A673 (cell line): ENCODE results near the gene DHX34. TPM values are rescaled to one million over a fixed set of nuclear protein-coding genes. Genes with fewer than 3 reads are reported as not detected.

ENCODE experiments used
- BruUV-seq: library from RNA; stranded (reverse); fragments of 400-500 nt; replicated peaks from 2 replicates; lab custom pipeline; 2021; lab: Mats Ljungman, UMichigan
- CTCF ChIA-PET: fragments of 300-600 bp; sonication (Branson Sonifier 250); formaldehyde crosslinking; loops from one replicate; lab custom pipeline; 2022; ENCODE audit warnings: antibody characterized with exemption; lab: Charles Lee
- POLR2A ChIA-PET: fragments of 300-600 bp; sonication (Branson Sonifier 250); formaldehyde crosslinking; loops from one replicate; lab custom pipeline; 2022; ENCODE audit warnings: antibody characterized with exemption; ENCODE audit not compliant: low non-redundant PET; lab: Charles Lee
- DNase-seq: peaks from one replicate; pipeline ENCODE4 v3.0.0-alpha.2; 2015; ENCODE audit warnings: low spot score
- H3K27ac ChIP-seq: fragments of 200-600 bp; sonication (generic); 2 replicates; pipeline ENCODE4 v1.5.1; 2016; ENCODE audit warnings: mixed run types, low read depth, mild to moderate bottlenecking, mixed read lengths, antibody characterized with exemption, low read length; ENCODE audit not compliant: poor library complexity, severe bottlenecking
- H3K27me3 ChIP-seq: fragments of 200-600 bp; sonication (generic); replicated peaks from 2 replicates; pipeline ENCODE4 v1.6.1; 2017; ENCODE audit warnings: mixed run types, low read depth, mild to moderate bottlenecking, mixed read lengths, antibody characterized with exemption, low read length; ENCODE audit not compliant: insufficient read depth, poor library complexity
- H3K36me3 ChIP-seq: fragments of 200-600 bp; sonication (generic); 2 replicates; pipeline ENCODE4 v1.6.1; 2016; ENCODE audit warnings: mixed run types, mild to moderate bottlenecking, mixed read lengths, antibody characterized with exemption, low read length; ENCODE audit not compliant: insufficient read depth, poor library complexity, severe bottlenecking
- H3K4me1 ChIP-seq: fragments of 200-600 bp; sonication (generic); 2 replicates; pipeline ENCODE4 v1.6.1; 2017; ENCODE audit warnings: mixed run types, mild to moderate bottlenecking, mixed read lengths, antibody characterized with exemption, low read length; ENCODE audit not compliant: insufficient read depth, poor library complexity, severe bottlenecking
- H3K4me3 ChIP-seq: fragments of 200-600 bp; sonication (generic); 2 replicates; pipeline ENCODE4 v1.5.1; 2016; ENCODE audit warnings: low read depth, mixed run types, mild to moderate bottlenecking, mixed read lengths, low read length; ENCODE audit not compliant: poor library complexity, severe bottlenecking
- H3K9me3 ChIP-seq: fragments of 200-600 bp; sonication (generic); 2 replicates; pipeline ENCODE4 v1.6.1; 2016; ENCODE audit warnings: mixed run types, low read depth, mild to moderate bottlenecking, mixed read lengths, antibody characterized with exemption, low read length; ENCODE audit not compliant: poor library complexity, severe bottlenecking
- EZH2 ChIP-seq: fragments of 200-600 bp; sonication (generic); IDR thresholded peaks from 2 replicates; pipeline ENCODE4 v1.6.1; 2017; ENCODE audit warnings: borderline replicate concordance, low read depth, mild to moderate bottlenecking, mixed read lengths, antibody characterized with exemption, low read length; ENCODE audit not compliant: poor library complexity, severe bottlenecking
- intact Hi-C: fragments of 100-400 bp; cut with micrococcal nuclease; formaldehyde crosslinking; loops from one replicate; pipeline ENCODE4 v1.10.0; 2022; ENCODE audit not compliant: unreplicated experiment
- total RNA-seq: library from RNA; stranded (reverse); gene quantifications from 2 replicates; pipeline ENCODE4 v1.2.3, GENCODE V29; 2021
- TF ChIP-seq, protein P1 (sequence below): fragments of 300-800, 200-600 bp; sonication (generic); conservative IDR thresholded peaks from 2 replicates; pipeline ENCODE4 v1.5.1; 2017; ENCODE audit warnings: low read depth, mild to moderate bottlenecking, antibody characterized with exemption, low read length, moderate library complexity, mixed read lengths

Gene DHX34
- total RNA-seq, 1 experiment from 2014 or later = 29.6 TPM

DNA sequence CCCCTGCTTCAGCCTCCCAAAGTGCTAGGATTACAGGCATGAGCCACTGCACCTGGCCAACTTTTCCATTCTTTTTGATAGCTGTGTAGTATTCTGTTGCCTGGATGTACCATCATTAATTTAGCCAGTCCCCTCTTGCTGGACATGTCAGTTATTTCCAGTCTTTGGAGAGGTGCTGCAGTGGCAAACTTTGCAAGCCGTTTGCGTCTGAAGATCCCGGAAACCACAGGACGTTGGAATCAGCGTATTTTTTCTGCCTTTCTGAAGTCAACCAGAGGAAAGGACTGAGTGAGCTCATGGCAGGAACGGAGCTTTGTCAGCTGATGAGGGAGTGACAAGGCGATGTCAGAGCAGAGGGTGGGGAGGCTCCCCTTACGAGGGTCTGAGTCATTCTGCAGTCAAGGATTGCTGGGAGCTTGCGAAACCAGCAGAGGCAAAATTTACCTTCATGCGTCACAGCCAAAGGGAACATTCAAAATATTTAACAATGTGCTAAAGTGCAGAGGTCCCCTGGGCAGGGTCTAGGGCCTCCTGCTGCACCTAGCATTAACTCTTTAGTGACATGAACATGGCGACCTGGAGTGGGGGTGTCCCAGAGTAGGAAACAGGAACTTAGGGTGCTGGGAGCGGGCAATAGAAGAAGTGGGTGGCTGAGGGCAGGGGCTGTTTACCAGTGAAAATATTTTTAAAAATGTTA is 33.8 kb upstream of the DHX34 start:
- ChIA-PET POLR2A (interaction anchor here (0.6 kb wide), 2 partner anchors 63 to 202 kb away, joined by 3 read pairs; partner anchors contain the start of gene ZC3H4), CTCF (no interaction called here)
- DNase-seq = peak; percentile 78
- Histone ChIP-seq H3K27me3 (no peaks in the 10 kb centered on the region), H3K36me3 (no peaks in the 10 kb centered on the region), H3K4me3 (no peak overlapping the region), H3K9me3 (no peaks in the 10 kb centered on the region), H3K4me1 (no peaks in the 10 kb centered on the region), H3K27ac (no peak overlapping the region)
- no TSS peak for BruUV-seq
- intact Hi-C loops = no loop called here
- TF ChIP-seq, protein P1, sequence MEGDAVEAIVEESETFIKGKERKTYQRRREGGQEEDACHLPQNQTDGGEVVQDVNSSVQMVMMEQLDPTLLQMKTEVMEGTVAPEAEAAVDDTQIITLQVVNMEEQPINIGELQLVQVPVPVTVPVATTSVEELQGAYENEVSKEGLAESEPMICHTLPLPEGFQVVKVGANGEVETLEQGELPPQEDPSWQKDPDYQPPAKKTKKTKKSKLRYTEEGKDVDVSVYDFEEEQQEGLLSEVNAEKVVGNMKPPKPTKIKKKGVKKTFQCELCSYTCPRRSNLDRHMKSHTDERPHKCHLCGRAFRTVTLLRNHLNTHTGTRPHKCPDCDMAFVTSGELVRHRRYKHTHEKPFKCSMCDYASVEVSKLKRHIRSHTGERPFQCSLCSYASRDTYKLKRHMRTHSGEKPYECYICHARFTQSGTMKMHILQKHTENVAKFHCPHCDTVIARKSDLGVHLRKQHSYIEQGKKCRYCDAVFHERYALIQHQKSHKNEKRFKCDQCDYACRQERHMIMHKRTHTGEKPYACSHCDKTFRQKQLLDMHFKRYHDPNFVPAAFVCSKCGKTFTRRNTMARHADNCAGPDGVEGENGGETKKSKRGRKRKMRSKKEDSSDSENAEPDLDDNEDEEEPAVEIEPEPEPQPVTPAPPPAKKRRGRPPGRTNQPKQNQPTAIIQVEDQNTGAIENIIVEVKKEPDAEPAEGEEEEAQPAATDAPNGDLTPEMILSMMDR = no peak
- TF ChIP-seq EZH2 = no peak

DNA sequence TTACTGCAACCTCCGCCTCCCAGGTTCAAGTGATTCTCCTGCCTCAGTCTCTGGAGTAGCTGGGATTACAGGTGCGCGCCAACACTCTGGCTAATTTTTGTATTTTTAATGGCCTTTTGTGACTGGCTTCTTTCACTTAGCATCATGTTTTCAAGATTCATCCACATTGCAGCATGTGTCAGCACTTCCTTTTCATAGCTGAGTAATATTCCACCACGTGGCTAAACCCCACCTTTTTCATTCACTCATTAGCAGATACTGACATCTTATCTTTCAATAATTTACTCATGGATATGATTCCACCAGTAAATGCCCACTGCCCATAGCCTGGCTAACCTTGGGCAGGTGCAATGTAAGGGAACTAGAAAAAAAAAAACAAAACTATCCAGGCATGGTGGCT is 32.6 kb upstream of the DHX34 start:
- intact Hi-C loops = no loop called here
- TF ChIP-seq, protein P1 = no peak
- no peak for TF ChIP-seq EZH2
- no peak for DNase-seq
- no peaks in the 10 kb centered on the region for H3K27me3 ChIP-seq
- no peak overlapping the region for H3K4me3 ChIP-seq
- no TSS peak for BruUV-seq
- no peaks in the 10 kb centered on the region for H3K4me1 ChIP-seq
- H3K9me3 ChIP-seq = no peaks in the 10 kb centered on the region
- no peak overlapping the region for H3K27ac ChIP-seq
- H3K36me3 ChIP-seq = no peaks in the 10 kb centered on the region
- ChIA-PET POLR2A (no interaction called here), CTCF (no interaction called here)

DNA sequence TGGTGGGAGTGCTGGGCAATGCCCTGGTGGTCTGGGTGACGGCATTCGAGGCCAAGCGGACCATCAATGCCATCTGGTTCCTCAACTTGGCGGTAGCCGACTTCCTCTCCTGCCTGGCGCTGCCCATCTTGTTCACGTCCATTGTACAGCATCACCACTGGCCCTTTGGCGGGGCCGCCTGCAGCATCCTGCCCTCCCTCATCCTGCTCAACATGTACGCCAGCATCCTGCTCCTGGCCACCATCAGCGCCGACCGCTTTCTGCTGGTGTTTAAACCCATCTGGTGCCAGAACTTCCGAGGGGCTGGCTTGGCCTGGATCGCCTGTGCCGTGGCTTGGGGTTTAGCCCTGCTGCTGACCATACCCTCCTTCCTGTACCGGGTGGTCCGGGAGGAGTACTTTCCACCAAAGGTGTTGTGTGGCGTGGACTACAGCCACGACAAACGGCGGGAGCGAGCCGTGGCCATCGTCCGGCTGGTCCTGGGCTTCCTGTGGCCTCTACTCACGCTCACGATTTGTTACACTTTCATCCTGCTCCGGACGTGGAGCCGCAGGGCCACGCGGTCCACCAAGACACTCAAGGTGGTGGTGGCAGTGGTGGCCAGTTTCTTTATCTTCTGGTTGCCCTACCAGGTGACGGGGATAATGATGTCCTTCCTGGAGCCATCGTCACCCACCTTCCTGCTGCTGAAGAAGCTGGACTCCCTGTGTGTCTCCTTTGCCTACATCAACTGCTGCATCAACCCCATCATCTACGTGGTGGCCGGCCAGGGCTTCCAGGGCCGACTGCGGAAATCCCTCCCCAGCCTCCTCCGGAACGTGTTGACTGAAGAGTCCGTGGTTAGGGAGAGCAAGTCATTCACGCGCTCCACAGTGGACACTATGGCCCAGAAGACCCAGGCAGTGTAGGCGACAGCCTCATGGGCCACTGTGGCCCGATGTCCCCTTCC is 28.9 kb upstream of the DHX34 start:
- Histone ChIP-seq H3K4me3 (no peak overlapping the region), H3K4me1 (no peaks in the 10 kb centered on the region), H3K27ac (no peak overlapping the region), H3K36me3 (no peaks in the 10 kb centered on the region), H3K27me3 (no peaks in the 10 kb centered on the region), H3K9me3 (no peaks in the 10 kb centered on the region)
- TF ChIP-seq, protein P1 = no peak
- no peak for TF ChIP-seq EZH2
- no TSS peak for BruUV-seq
- no peak for DNase-seq
- intact Hi-C loops = no loop called here
- CTCF ChIA-PET = no interaction called here
- POLR2A ChIA-PET = no interaction called here
